H9 (cell line): Measurements from ENCODE around the gene RPL22. TPM values are rescaled to one million over a fixed set of nuclear protein-coding genes. Genes with fewer than 3 reads are reported as not detected.
A peak's percentile ranks its signal among the peaks of the same experiment; 100 is the strongest.

Experiments used
- DNase-seq: peaks from one replicate; pipeline ENCODE4 v3.0.0-alpha.2; 2017
- H2AFZ ChIP-seq: one replicate; pipeline ENCODE4 v1.6.1; 2013; ENCODE audit warnings: mild to moderate bottlenecking, low read length, control low read depth, moderate library complexity
- H2AK5ac ChIP-seq: 2 replicates; pipeline ENCODE4 v1.6.1; 2013; ENCODE audit warnings: low read length, control low read depth, mixed read lengths; ENCODE audit not compliant: insufficient read length
- H2BK120ac ChIP-seq: one replicate; pipeline ENCODE4 v1.6.1; 2013; ENCODE audit warnings: low read depth, mild to moderate bottlenecking, low read length, control low read depth, inconsistent platforms; ENCODE audit not compliant: poor library complexity, severe bottlenecking
- H2BK12ac ChIP-seq: 2 replicates; pipeline ENCODE4 v1.6.1; 2013; ENCODE audit warnings: low read length, control low read depth, mixed read lengths, low read depth; ENCODE audit not compliant: insufficient read length
- H2BK15ac ChIP-seq: 2 replicates; pipeline ENCODE4 v1.6.1; 2013; ENCODE audit warnings: low read depth, low read length, control low read depth
- H2BK20ac ChIP-seq: one replicate; pipeline ENCODE4 v1.6.1; 2013; ENCODE audit warnings: low read depth, mild to moderate bottlenecking, low read length, control low read depth, inconsistent platforms; ENCODE audit not compliant: poor library complexity, severe bottlenecking
- H2BK5ac ChIP-seq: 2 replicates; pipeline ENCODE4 v1.6.1; 2013; ENCODE audit warnings: low read length, control low read depth, mixed read lengths; ENCODE audit not compliant: insufficient read length
- H3K14ac ChIP-seq: 2 replicates; pipeline ENCODE4 v1.6.1; 2013; ENCODE audit warnings: low read length, control low read depth; ENCODE audit not compliant: insufficient read depth
- H3K18ac ChIP-seq: 2 replicates; pipeline ENCODE4 v1.6.1; 2013; ENCODE audit warnings: low read depth, mild to moderate bottlenecking, mixed read lengths, low read length, control low read depth; ENCODE audit not compliant: insufficient read length
- H3K23ac ChIP-seq: 2 replicates; pipeline ENCODE4 v1.6.1; 2013; ENCODE audit warnings: low read length, control low read depth, mixed read lengths, low read depth; ENCODE audit not compliant: insufficient read length
- H3K23me2 ChIP-seq: 2 replicates; pipeline ENCODE4 v1.6.1; 2013; ENCODE audit warnings: low read depth, mild to moderate bottlenecking, mixed read lengths, low read length, control low read depth; ENCODE audit not compliant: insufficient read length, poor library complexity, severe bottlenecking
- H3K27ac ChIP-seq: 2 replicates; pipeline ENCODE4 v1.5.1; 2013; ENCODE audit warnings: low read length, control low read depth, mixed read lengths, low read depth; ENCODE audit not compliant: insufficient read length
- H3K27me3 ChIP-seq: 2 replicates; pipeline ENCODE4 v1.6.1; 2013; ENCODE audit warnings: low read length, control low read depth, inconsistent platforms; ENCODE audit not compliant: insufficient read depth
- H3K4ac ChIP-seq: 2 replicates; pipeline ENCODE4 v1.6.1; 2013; ENCODE audit warnings: low read depth, mild to moderate bottlenecking, control low read depth, inconsistent platforms, low read length, moderate library complexity
- H3K4me1 ChIP-seq: 2 replicates; pipeline ENCODE4 v1.6.1; 2013; ENCODE audit warnings: low read length, control low read depth, inconsistent platforms; ENCODE audit not compliant: insufficient read depth
- H3K4me2 ChIP-seq: 2 replicates; pipeline ENCODE4 v1.6.1; 2013; ENCODE audit warnings: low read length, control low read depth, mixed read lengths; ENCODE audit not compliant: insufficient read length, insufficient read depth
- H3K56ac ChIP-seq: 2 replicates; pipeline ENCODE4 v1.6.1; 2013; ENCODE audit warnings: low read depth, mild to moderate bottlenecking, mixed read lengths, low read length, control low read depth; ENCODE audit not compliant: insufficient read length
- H3K79me1 ChIP-seq: 2 replicates; pipeline ENCODE4 v1.6.1; 2013; ENCODE audit warnings: low read depth, mild to moderate bottlenecking, moderate library complexity, low read length, control low read depth, inconsistent platforms; ENCODE audit not compliant: insufficient read depth, poor library complexity, severe bottlenecking
- H3K79me2 ChIP-seq: 2 replicates; pipeline ENCODE4 v1.6.1; 2013; ENCODE audit warnings: low read length, control low read depth, inconsistent platforms; ENCODE audit not compliant: insufficient read depth
- H3K9ac ChIP-seq: 2 replicates; pipeline ENCODE4 v1.6.1; 2013; ENCODE audit warnings: low read length, control low read depth, mixed read lengths; ENCODE audit not compliant: insufficient read length; ENCODE audit errors: extremely low read depth
- H3K9me3 ChIP-seq: one replicate; pipeline ENCODE4 v1.6.1; 2013; ENCODE audit warnings: low read depth, low read length, inconsistent platforms; ENCODE audit not compliant: control insufficient read depth
- H3T11ph ChIP-seq: one replicate; pipeline ENCODE4 v1.6.1; 2013; ENCODE audit warnings: mild to moderate bottlenecking, low read length, control low read depth, inconsistent platforms
- H4K20me1 ChIP-seq: one replicate; pipeline ENCODE4 v1.6.1; 2013; ENCODE audit not compliant: control insufficient read depth, insufficient read length, insufficient read depth
- H4K5ac ChIP-seq: 2 replicates; pipeline ENCODE4 v1.6.1; 2013; ENCODE audit warnings: low read depth, mild to moderate bottlenecking, mixed read lengths, low read length, control low read depth; ENCODE audit not compliant: insufficient read length
- H4K8ac ChIP-seq: replicated peaks from 2 replicates; pipeline ENCODE4 v1.6.1; 2013; ENCODE audit warnings: low read length, control low read depth, mixed read lengths, low read depth; ENCODE audit not compliant: insufficient read length
- H4K91ac ChIP-seq: 2 replicates; pipeline ENCODE4 v1.6.1; 2013; ENCODE audit warnings: low read depth, mild to moderate bottlenecking, moderate library complexity, mixed read lengths, low read length, control low read depth; ENCODE audit not compliant: insufficient read length
- H3K27ac Mint-ChIP-seq, 3 experiments: 2 replicates in 2 of 3; 3 replicates in 1 of 3; pipeline ENCODE4 v1.8.0; 2020 to 2021; ENCODE audit warnings: mixed read lengths in 3 of 3, mild to moderate bottlenecking in 1 of 3, moderate library complexity in 1 of 3
- H3K27me3 Mint-ChIP-seq: 2 replicates; pipeline ENCODE4 v1.8.0; 2021; ENCODE audit warnings: low read depth, mild to moderate bottlenecking, moderate library complexity, mixed read lengths
- H3K36me3 Mint-ChIP-seq, 3 experiments: 2 replicates in 2 of 3; 3 replicates in 1 of 3; pipeline ENCODE4 v1.8.0; 2020 to 2021; ENCODE audit warnings: low read depth in 3 of 3, mixed read lengths in 3 of 3; ENCODE audit not compliant: insufficient read depth in 1 of 3
- H3K4me1 Mint-ChIP-seq, 2 experiments: 2 replicates each; pipeline ENCODE4 v1.8.0; 2020; ENCODE audit warnings: mixed read lengths in 2 of 2
- H3K4me3 Mint-ChIP-seq, 2 experiments: 2 replicates in 1 of 2; 3 replicates in 1 of 2; pipeline ENCODE4 v1.8.0; 2020 to 2021; ENCODE audit warnings: mild to moderate bottlenecking in 2 of 2, mixed read lengths in 2 of 2, moderate library complexity in 1 of 2
- H3K9me3 Mint-ChIP-seq, 2 experiments: 2 replicates in 1 of 2; 3 replicates in 1 of 2; pipeline ENCODE4 v1.8.0; 2020; ENCODE audit warnings: mild to moderate bottlenecking in 2 of 2, mixed read lengths in 2 of 2, moderate library complexity in 1 of 2
- CTCF ChIP-seq: fragments of 200-600 bp; sonication (generic); conservative IDR thresholded peaks from 3 replicates; pipeline ENCODE4 v1.8.0; 2021; ENCODE audit warnings: antibody characterized with exemption, mild to moderate bottlenecking
- WGBS: extraction: QIAGEN DNeasy Blood & Tissue Kit; methylation state at CpG from one replicate; pipeline ENCODE4 v1.1.7; 2013; ENCODE audit warnings: missing lambda C conversion rate, low lambda C conversion rate, mixed read lengths; ENCODE audit not compliant: insufficient read length; ENCODE audit errors: extremely low coverage; 5-methylcytosine and 5-hydroxymethylcytosine counted together
- total RNA-seq: library from RNA; stranded (reverse); gene quantifications from 2 replicates; pipeline ENCODE4 v1.2.1, GENCODE V29; 2021

The RPL22 gene
- total RNA-seq, 1 experiment from 2014 or later = 582 TPM

DNA sequence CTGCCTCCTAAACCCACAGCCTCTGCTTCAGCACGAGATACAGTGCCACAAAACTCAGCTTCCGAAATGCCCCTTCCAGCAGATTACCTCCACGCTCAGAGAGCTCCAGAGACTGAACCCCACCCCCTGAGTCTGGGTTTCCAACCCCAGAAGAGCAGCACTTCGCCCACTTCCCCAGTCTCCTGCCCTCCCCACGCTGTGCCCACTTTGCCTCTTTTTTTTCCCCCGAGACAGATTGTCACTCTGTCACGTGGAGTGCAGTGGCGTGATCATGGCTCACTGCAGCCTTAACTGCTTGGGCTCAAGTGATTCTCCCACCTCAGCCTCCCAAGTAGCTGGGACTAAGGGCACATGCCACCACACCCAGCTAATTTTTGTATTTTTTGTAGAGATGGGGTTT is 26.3 kb upstream of the RPL22 start:
- Histone ChIP-seq H3K9me3 (no peaks in the 10 kb centered on the region), H3K23ac (no peak overlapping the region), H3T11ph (no peak overlapping the region), H3K4ac (no peak overlapping the region), H3K79me1 (peaks cover 3% of the 10 kb centered on the region), H3K4me2 (no peak overlapping the region), H2AK5ac (no peak overlapping the region), H2BK15ac (no peak overlapping the region), H4K8ac (no peak overlapping the region), H3K9ac (no peak overlapping the region), H3K14ac (no peak overlapping the region), H4K5ac (no peak overlapping the region), H3K79me2 (no peaks in the 10 kb centered on the region), H3K27me3 (no peaks in the 10 kb centered on the region), H2BK120ac (no peak overlapping the region), H3K27ac (no peak overlapping the region), H3K4me1 (no peaks in the 10 kb centered on the region), H2BK5ac (no peak overlapping the region), H4K20me1 (no peaks in the 10 kb centered on the region), H2BK12ac (no peak overlapping the region), H3K18ac (no peak overlapping the region), H2AFZ (no peak overlapping the region), H4K91ac (no peak overlapping the region), H3K56ac (no peak overlapping the region), H3K23me2 (no peaks in the 10 kb centered on the region), H2BK20ac (no peak overlapping the region)
- peak overlapping the region in 2 of 3 experiments; percentile 50 to 77; a peak in 4 of 7 replicates for H3K27ac Mint-ChIP-seq
- no peak for TF ChIP-seq CTCF
- no peaks in the 10 kb centered on the region for H3K27me3 Mint-ChIP-seq
- no peak for DNase-seq
- peaks cover 0 to 3% of the 10 kb centered on the region in 2 experiments; a peak in 2 of 4 replicates for H3K4me1 Mint-ChIP-seq
- H3K4me3 Mint-ChIP-seq = no peak overlapping the region; a peak in 1 of 5 replicates
- H3K36me3 Mint-ChIP-seq = peaks cover 41 to 85% (median 60%) of the 10 kb centered on the region in 3 experiments; a peak in 6 of 7 replicates
- no CpG with 5 or more reads among the region's 8 CpGs for WGBS
- no peaks in the 10 kb centered on the region for H3K9me3 Mint-ChIP-seq
